Measurements from ENCODE around the gene UGT1A6.

UGT1A6 gene

GRCh38 chr2:233820774-233821105, 128.1 kb downstream of the UGT1A6 start:
- TF ChIP-seq SPI1 (IDR thresholded peaks at IDR 0.05; ENCODE audit: borderline replicate concordance, low read depth) (no peak), REST (IDR thresholded peaks at IDR 0.05; ENCODE audit: insufficient replicate concordance, low read depth) (no peak), CTCF (IDR thresholded peaks at IDR 0.05; ENCODE audit: insufficient read depth, low read length) (no peak), GABPA (IDR thresholded peaks at IDR 0.05; ENCODE audit: low read depth) (no peak), POLR2AphosphoS5 (IDR thresholded peaks at IDR 0.05; ENCODE audit: low read depth) (no peak)
- Histone ChIP-seq H3K27me3 (ENCODE audit: insufficient read depth, poor library complexity, severe bottlenecking) (no peaks in the 10 kb centered on the region), H3K27ac (replicated peaks) (no peak overlapping the region), H3K4me3 (replicated peaks; ENCODE audit: insufficient read depth, low read length) (no peak overlapping the region)
- no peak for DNase-seq (ENCODE audit: low read depth in 1 of 2, low spot score in 1 of 2)

- no peak overlapping the region for H3K4me3 ChIP-seq (replicated peaks; ENCODE audit: insufficient read depth, low read length)
- no peaks in the 10 kb centered on the region for H3K27me3 ChIP-seq (ENCODE audit: insufficient read depth, poor library complexity, severe bottlenecking)
- no peak overlapping the region for H3K27ac ChIP-seq (replicated peaks)
- TF ChIP-seq POLR2AphosphoS5 (IDR thresholded peaks at IDR 0.05; ENCODE audit: low read depth) (no peak), GABPA (IDR thresholded peaks at IDR 0.05; ENCODE audit: low read depth) (no peak), SPI1 (IDR thresholded peaks at IDR 0.05; ENCODE audit: borderline replicate concordance, low read depth) (no peak), REST (IDR thresholded peaks at IDR 0.05; ENCODE audit: insufficient replicate concordance, low read depth) (no peak), CTCF (IDR thresholded peaks at IDR 0.05; ENCODE audit: insufficient read depth, low read length) (no peak)
- DNase-seq (ENCODE audit: low read depth in 1 of 2, low spot score in 1 of 2), result no peak
Measured at GRCh38 chr2:233821196-233821595, 128.5 kb downstream of the UGT1A6 start.

- Histone ChIP-seq H3K27ac (replicated peaks) (no peak overlapping the region), H3K27me3 (ENCODE audit: insufficient read depth, poor library complexity, severe bottlenecking) (no peaks in the 10 kb centered on the region), H3K4me3 (replicated peaks; ENCODE audit: insufficient read depth, low read length) (no peak overlapping the region)
- no peak for DNase-seq (ENCODE audit: low read depth in 1 of 2, low spot score in 1 of 2)
- TF ChIP-seq SPI1 (IDR thresholded peaks at IDR 0.05; ENCODE audit: borderline replicate concordance, low read depth), result no peak
- no peak for TF ChIP-seq GABPA (IDR thresholded peaks at IDR 0.05; ENCODE audit: low read depth)
- no peak for TF ChIP-seq POLR2AphosphoS5 (IDR thresholded peaks at IDR 0.05; ENCODE audit: low read depth)
- no peak for TF ChIP-seq REST (IDR thresholded peaks at IDR 0.05; ENCODE audit: insufficient replicate concordance, low read depth)
- TF ChIP-seq CTCF (IDR thresholded peaks at IDR 0.05; ENCODE audit: insufficient read depth, low read length), result no peak
Measured at GRCh38 chr2:233821709-233822100, 129.0 kb downstream of the UGT1A6 start.
